GM20000 (cell line): Measurements from ENCODE around the gene GLRA3.

Experiments
- DNase-seq: peaks from one replicate; pipeline ENCODE4 v3.0.0; 2012; ENCODE audit warnings: low spot score
- TF ChIP-seq, protein P1 (sequence below): IDR thresholded peaks from 2 replicates; pipeline ENCODE4 v1.5.1; 2012; ENCODE audit warnings: mild to moderate bottlenecking, control low read depth; ENCODE audit errors: extremely low read depth, missing control alignments

The GLRA3 gene

GRCh38 chr4:174713821-174714220 is 115.2 kb downstream of the GLRA3 start:
- DNase-seq = no peak

DNA sequence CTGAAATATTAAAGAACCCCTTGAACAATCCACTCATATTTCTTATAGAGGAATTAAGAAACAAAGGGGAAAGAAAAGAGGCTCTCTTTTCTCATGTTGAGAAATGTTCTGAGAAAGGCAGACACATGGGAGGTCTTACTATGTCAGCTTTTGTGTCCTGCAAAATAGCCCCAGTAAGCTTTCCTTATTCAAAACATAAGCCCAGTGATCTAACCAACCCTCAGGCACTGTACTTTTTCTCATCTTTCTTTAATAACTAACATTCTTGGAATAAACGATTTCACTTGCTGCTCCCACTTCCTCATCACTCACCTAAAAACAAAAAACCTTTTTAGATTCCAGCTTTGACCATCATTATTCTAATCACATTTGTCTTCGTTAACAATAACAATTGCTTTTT is 115.9 kb downstream of the GLRA3 start:
- TF ChIP-seq, protein P1, sequence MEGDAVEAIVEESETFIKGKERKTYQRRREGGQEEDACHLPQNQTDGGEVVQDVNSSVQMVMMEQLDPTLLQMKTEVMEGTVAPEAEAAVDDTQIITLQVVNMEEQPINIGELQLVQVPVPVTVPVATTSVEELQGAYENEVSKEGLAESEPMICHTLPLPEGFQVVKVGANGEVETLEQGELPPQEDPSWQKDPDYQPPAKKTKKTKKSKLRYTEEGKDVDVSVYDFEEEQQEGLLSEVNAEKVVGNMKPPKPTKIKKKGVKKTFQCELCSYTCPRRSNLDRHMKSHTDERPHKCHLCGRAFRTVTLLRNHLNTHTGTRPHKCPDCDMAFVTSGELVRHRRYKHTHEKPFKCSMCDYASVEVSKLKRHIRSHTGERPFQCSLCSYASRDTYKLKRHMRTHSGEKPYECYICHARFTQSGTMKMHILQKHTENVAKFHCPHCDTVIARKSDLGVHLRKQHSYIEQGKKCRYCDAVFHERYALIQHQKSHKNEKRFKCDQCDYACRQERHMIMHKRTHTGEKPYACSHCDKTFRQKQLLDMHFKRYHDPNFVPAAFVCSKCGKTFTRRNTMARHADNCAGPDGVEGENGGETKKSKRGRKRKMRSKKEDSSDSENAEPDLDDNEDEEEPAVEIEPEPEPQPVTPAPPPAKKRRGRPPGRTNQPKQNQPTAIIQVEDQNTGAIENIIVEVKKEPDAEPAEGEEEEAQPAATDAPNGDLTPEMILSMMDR = no peak
- DNase-seq = no peak

More at GRCh38 chr4:174713821-174714220, 115.2 kb downstream of the GLRA3 start:
- TF ChIP-seq, protein P1 = no peak

GRCh38 chr4:174709526-174709925 is 119.5 kb downstream of the GLRA3 start:
- no peak for DNase-seq
- TF ChIP-seq, protein P1 = no peak

- DNase-seq = no peak
- TF ChIP-seq, protein P1 = no peak
These were observed 120.7 kb downstream of the GLRA3 start for GRCh38 chr4:174708381-174708780.

GRCh38 chr4:174707902-174708301 is 121.1 kb downstream of the GLRA3 start:
- no peak for DNase-seq
- TF ChIP-seq, protein P1 = no peak

- TF ChIP-seq, protein P1 = no peak
These were observed 121.9 kb downstream of the GLRA3 start for GRCh38 chr4:174707051-174707676.

GRCh38 chr4:174702979-174703478 is 126.0 kb downstream of the GLRA3 start:
- TF ChIP-seq, protein P1 = no peak
- no peak for DNase-seq

More at GRCh38 chr4:174707051-174707676, 121.9 kb downstream of the GLRA3 start:
- DNase-seq = peak; percentile 16
